Measurements from ENCODE around the gene CTNND2.

DNA sequence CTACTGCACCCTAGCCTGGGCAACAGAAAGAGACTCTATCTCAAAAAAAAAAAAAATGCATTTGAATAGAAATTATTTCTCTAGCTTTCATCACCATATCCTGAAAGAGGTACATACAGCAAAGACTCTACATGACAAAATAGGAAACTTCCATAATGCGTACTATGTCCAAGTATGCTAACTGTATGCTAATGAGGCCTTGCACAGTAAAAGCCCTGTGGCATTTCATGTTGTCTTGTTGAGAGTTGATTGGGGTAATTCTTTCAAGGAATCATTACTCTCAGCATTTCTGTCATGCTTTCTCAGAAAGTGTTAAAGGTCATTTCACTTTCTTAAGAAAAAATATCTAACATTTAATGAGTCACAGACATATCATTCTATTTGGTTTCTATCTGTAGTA is 393.4 kb downstream of the CTNND2 start:
- TF ChIP-seq CTCF (IDR thresholded peaks at IDR 0.05): no peak
- TF ChIP-seq POLR2A (IDR thresholded peaks at IDR 0.05): no peak

All from Peyer's patch (tissue), 4 donors.